GM15510 (cell line): ENCODE data around the gene POLE.

Source experiments
- POLR2A ChIP-seq: IDR thresholded peaks from 3 replicates; pipeline ENCODE4 v1.6.1; 2011; ENCODE audit warnings: borderline replicate concordance; ENCODE audit not compliant: insufficient read length; ENCODE audit errors: extremely low read depth

POLE gene

GRCh38 chr12:132600048-132601032, 86.8 kb downstream of the POLE start:
- no peak for TF ChIP-seq POLR2A

GRCh38 chr12:132597333-132598316, 89.5 kb downstream of the POLE start:
- no peak for TF ChIP-seq POLR2A

- TF ChIP-seq POLR2A, result no peak
These were observed 91.1 kb downstream of the POLE start for GRCh38 chr12:132596016-132596415.

- TF ChIP-seq POLR2A, result no peak
These were observed 92.0 kb downstream of the POLE start for GRCh38 chr12:132595183-132595582.

DNA sequence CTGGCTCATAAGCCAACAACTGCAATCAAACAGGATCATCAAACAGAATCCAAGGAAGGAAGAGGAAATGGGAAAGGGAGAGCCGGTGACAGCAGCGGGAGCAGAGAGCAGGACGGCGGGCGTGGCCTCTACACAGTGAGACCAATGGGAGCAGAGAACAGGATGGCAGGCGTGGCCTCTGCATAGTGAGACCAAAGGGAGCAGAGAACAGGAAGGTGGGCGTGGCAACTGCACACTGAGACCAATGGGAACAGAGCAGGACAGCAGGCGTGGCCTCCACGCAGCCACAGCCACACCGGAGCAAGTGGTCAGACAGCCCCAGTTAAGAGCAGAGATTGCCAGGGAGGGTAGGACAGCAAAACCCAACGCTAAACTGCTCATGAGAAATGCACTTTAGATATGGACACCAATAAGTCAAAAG, 93.2 kb downstream of the POLE start:
- TF ChIP-seq POLR2A, result no peak

GRCh38 chr12:132593521-132593920, 93.6 kb downstream of the POLE start:
- TF ChIP-seq POLR2A, result no peak

DNA sequence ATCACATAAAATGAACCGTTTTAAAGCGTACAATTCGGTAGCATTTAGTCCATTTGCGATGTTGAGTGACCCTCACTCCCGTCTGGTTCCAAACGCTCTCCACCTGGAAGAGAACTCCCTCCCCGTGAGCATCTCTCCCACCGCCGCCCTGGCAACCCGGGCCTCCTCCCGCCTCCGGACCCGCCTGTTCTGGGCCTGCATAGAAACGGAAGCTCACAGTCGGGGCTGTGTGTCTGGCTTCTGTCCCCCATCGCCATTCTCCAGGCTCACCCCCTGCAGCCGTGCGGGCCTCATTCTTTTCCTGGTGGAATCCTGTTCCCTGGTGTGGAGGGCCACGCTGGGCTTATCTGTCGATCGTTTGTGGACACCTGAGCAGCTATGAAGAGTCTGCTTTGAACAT, 94.1 kb downstream of the POLE start:
- no peak for TF ChIP-seq POLR2A

GRCh38 chr12:132592282-132592970, 94.7 kb downstream of the POLE start:
- no peak for TF ChIP-seq POLR2A

DNA sequence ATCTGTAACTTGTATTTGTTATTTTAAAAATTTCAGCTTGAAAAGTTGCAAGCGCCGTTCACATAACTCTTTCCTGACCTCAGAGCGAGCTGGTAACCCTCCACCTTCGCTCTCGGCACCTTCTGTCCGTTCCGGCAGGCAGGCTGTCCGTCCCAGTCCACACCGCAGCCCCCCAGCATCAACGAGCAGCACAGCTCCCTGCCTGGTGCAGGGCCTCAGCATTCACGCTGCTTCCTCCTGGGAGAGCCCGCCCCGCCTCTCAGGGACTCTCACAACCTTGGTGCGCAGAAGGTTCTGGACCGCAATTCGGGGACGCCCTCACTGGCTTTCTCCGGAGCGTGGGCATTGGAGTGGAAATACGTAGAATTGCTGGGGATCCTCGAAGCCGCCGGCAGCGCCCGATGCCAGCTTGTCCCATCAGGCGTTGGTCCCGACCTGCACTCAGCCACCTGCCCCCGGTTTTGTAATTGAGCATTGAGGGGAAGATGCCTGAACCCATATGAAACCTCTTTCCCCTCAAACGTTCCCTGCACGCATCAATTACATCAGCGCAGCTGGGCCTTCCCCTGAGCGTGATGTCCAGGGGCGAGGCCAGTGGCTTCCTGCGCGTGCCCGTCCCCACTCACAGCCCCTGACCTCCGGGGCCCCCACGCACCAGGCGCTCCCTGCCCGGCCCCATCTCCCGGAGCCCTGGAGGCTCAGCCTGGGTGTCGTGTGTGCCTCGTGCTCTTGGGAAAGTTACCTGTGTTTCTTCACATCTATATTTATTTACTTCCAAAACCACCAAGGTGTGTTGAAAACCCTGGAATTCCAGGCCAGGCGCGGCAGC, 95.8 kb downstream of the POLE start:
- TF ChIP-seq POLR2A, result no peak

DNA sequence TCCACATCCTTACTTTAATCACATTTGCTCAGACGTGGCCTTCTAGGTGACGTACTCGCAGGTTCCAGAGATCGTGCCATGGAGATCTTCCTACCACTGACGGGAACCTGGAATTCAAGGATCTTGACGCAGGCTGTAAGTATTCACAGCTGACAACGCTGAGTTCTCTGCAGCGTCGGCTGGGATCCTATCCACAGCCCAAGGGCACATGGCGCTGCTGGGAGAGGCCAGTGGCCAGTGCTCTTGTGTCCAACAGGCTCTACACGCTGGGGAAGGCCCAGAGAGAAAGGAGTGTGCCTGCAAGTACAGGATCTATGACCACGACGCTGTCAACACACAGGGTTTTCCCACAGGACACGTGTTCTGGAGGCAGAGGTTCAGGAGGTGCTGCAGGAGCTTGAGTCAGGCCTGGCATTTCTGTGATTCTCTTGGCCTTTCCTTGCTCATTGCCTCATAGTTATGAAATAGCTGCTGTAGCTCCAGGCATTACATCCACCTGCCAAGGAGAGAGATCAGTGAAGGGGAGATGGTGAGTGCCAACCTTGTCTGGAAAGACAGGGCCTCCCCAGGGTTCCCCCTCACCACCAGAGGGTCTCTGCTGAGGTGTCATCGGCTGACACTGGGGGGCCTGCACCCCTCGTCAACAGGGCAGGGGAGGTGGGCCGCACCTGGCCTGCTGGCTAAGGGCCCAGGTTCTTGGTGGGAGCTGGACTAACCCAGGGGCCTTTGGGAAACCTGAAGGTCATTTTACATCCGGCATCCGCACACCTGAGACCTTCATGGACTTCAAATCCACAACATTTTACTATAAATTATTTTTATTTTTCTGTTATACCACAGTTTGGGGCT, 98.1 kb downstream of the POLE start:
- no peak for TF ChIP-seq POLR2A

DNA sequence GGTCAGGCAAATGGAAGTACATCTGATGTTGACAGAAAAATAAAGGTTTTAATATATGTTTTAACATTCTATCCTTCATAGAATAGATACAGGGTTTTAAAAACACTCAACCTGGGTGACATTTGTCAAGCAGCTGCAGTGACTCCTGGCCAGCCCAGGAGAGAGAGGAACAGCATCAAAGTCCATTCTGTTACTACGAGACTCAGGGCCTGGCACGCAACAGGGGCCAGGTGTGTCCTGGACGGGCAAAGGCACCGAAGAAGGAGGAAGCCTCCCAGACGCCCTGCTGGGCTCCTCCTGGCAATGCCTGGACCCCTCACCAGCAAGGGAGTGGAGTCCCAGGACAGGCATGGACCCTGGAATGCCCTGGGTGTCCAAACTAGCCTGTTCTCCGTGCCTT, 98.8 kb downstream of the POLE start:
- no peak for TF ChIP-seq POLR2A

GRCh38 chr12:132587781-132588180, 99.4 kb downstream of the POLE start:
- no peak for TF ChIP-seq POLR2A

GRCh38 chr12:132586929-132587328, 100.2 kb downstream of the POLE start:
- no peak for TF ChIP-seq POLR2A
